PC-3 (cell line): ENCODE data around the gene CTU1. TPM values are rescaled to one million over a fixed set of nuclear protein-coding genes. Genes with fewer than 3 reads are reported as not detected.

Experiments
- ATAC-seq: fragments of 200-7000 bp; cut with Tn5 transposase; 2 replicates; pipeline ENCODE4 v1.9.1; 2020; ENCODE audit warnings: mild to moderate bottlenecking, moderate library complexity
- BruUV-seq: library from RNA; stranded (reverse); fragments of 400-500 nt; replicated peaks from 2 replicates; lab custom pipeline; 2021; lab: Mats Ljungman, UMichigan
- CTCF ChIA-PET: fragments of 300-600 bp; sonication (Branson Sonifier 250); formaldehyde crosslinking; loops from one replicate; lab custom pipeline; 2022; ENCODE audit warnings: antibody characterized with exemption; lab: Charles Lee
- POLR2A ChIA-PET: fragments of 300-600 bp; sonication (Branson Sonifier 250); formaldehyde crosslinking; loops from one replicate; lab custom pipeline; 2022; ENCODE audit warnings: antibody characterized with exemption; ENCODE audit not compliant: unreplicated experiment; lab: Charles Lee
- DNase-seq: peaks from one replicate; pipeline ENCODE4 v3.0.0-alpha.2; 2015
- H2AFZ ChIP-seq: fragments of 300-600 bp; sonication (generic); 2 replicates; pipeline ENCODE4 v1.6.0; 2016; ENCODE audit warnings: antibody characterized with exemption, low read length
- H3F3A ChIP-seq: fragments of 300-600 bp; sonication (generic); one replicate; pipeline ENCODE4 v1.6.0; 2017; ENCODE audit warnings: antibody characterized with exemption, low read length, control low read depth, mild to moderate bottlenecking; ENCODE audit not compliant: unreplicated experiment
- H3K27ac ChIP-seq: fragments of 300-600 bp; sonication (generic); 2 replicates; pipeline ENCODE4 v1.5.1; 2016; ENCODE audit warnings: mild to moderate bottlenecking, low read length
- H3K27me3 ChIP-seq: fragments of 300-600 bp; sonication (generic); 2 replicates; pipeline ENCODE4 v1.6.1; 2016; ENCODE audit warnings: low read length, mixed read lengths
- H3K36me3 ChIP-seq: fragments of 300-600 bp; sonication (generic); 2 replicates; pipeline ENCODE4 v1.6.1; 2016; ENCODE audit warnings: low read depth, mixed run types, low read length, mixed read lengths
- H3K4me1 ChIP-seq: fragments of 300-600 bp; sonication (generic); 2 replicates; pipeline ENCODE4 v1.5.1; 2016; ENCODE audit warnings: low read length; ENCODE audit not compliant: insufficient read depth
- H3K4me2 ChIP-seq: fragments of 300-600 bp; sonication (generic); 2 replicates; pipeline ENCODE4 v1.6.0; 2016; ENCODE audit warnings: low read length
- H3K4me3 ChIP-seq: fragments of 300-600 bp; sonication (generic); 2 replicates; pipeline ENCODE4 v1.5.1; 2016; ENCODE audit warnings: mild to moderate bottlenecking, low read length, mixed read lengths
- H3K79me2 ChIP-seq: fragments of 300-600 bp; sonication (generic); 2 replicates; pipeline ENCODE4 v1.6.1; 2017; ENCODE audit warnings: low read length, mixed read lengths
- H3K9ac ChIP-seq: fragments of 300-600 bp; sonication (generic); 2 replicates; pipeline ENCODE4 v1.6.0; 2016; ENCODE audit warnings: mild to moderate bottlenecking, low read length
- H3K9me2 ChIP-seq: fragments of 300-600 bp; sonication (generic); replicated peaks from 2 replicates; pipeline ENCODE4 v1.6.1; 2016; ENCODE audit warnings: mixed run types, low read length, mixed read lengths
- H3K9me3 ChIP-seq: fragments of 300-600 bp; sonication (generic); 2 replicates; pipeline ENCODE4 v1.6.1; 2016; ENCODE audit warnings: low read length, mixed read lengths
- H4K20me1 ChIP-seq: fragments of 300-600 bp; sonication (generic); 2 replicates; pipeline ENCODE4 v1.6.1; 2016; ENCODE audit warnings: low read length, mixed read lengths
- EZH2 ChIP-seq: fragments of 300-600 bp; sonication (generic); IDR thresholded peaks from one replicate; pipeline ENCODE4 v1.6.1; 2017; ENCODE audit warnings: antibody characterized with exemption, mild to moderate bottlenecking, low read length; ENCODE audit not compliant: unreplicated experiment
- EZH2phosphoT487 ChIP-seq: fragments of 300-600 bp; sonication (generic); IDR thresholded peaks from 2 replicates; pipeline ENCODE4 v1.6.1; 2018; ENCODE audit warnings: mild to moderate bottlenecking, antibody characterized with exemption, low read length, borderline replicate concordance
- intact Hi-C: fragments of 100-400 bp; cut with micrococcal nuclease; formaldehyde crosslinking; loops from 2 replicates; pipeline ENCODE4 v1.9.0; 2023
- total RNA-seq: library from RNA; depleted of rRNA; stranded (reverse); fragments of >200 nt; gene quantifications from 2 replicates; pipeline ENCODE4 v1.2.3, GENCODE V29; 2014
- TF ChIP-seq, protein P1 (sequence below): fragments of 300-600 bp; sonication (generic); conservative IDR thresholded peaks from 2 replicates; pipeline ENCODE4 v1.5.1; 2017; ENCODE audit warnings: antibody characterized with exemption, low read depth, mild to moderate bottlenecking, low read length

CTU1 gene
- total RNA-seq, 1 experiment from 2014 or later, result 29.0 TPM

GRCh38 chr19:51156710-51157109, 48.5 kb upstream of the CTU1 start:
- Histone ChIP-seq H3K9me3 (no peaks in the 10 kb centered on the region), H3K79me2 (no peaks in the 10 kb centered on the region), H3K36me3 (no peaks in the 10 kb centered on the region), H3K27me3 (peaks cover 64% of the 10 kb centered on the region), H3K9ac (no peak overlapping the region), H3K27ac (no peak overlapping the region), H4K20me1 (no peaks in the 10 kb centered on the region), H3K4me3 (no peak overlapping the region), H2AFZ (no peak overlapping the region), H3K9me2 (no peaks in the 10 kb centered on the region), H3K4me2 (no peak overlapping the region), H3F3A (no peaks in the 10 kb centered on the region), H3K4me1 (no peaks in the 10 kb centered on the region)
- DNase-seq, result no peak
- ATAC-seq, result no peak
- CTCF ChIA-PET, result no interaction called here
- intact Hi-C loops, result no loop called here
- no TSS peak for BruUV-seq
- POLR2A ChIA-PET, result no interaction called here
- TF ChIP-seq EZH2, result no peak
- TF ChIP-seq, protein P1, sequence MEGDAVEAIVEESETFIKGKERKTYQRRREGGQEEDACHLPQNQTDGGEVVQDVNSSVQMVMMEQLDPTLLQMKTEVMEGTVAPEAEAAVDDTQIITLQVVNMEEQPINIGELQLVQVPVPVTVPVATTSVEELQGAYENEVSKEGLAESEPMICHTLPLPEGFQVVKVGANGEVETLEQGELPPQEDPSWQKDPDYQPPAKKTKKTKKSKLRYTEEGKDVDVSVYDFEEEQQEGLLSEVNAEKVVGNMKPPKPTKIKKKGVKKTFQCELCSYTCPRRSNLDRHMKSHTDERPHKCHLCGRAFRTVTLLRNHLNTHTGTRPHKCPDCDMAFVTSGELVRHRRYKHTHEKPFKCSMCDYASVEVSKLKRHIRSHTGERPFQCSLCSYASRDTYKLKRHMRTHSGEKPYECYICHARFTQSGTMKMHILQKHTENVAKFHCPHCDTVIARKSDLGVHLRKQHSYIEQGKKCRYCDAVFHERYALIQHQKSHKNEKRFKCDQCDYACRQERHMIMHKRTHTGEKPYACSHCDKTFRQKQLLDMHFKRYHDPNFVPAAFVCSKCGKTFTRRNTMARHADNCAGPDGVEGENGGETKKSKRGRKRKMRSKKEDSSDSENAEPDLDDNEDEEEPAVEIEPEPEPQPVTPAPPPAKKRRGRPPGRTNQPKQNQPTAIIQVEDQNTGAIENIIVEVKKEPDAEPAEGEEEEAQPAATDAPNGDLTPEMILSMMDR, result no peak
- TF ChIP-seq EZH2phosphoT487, result no peak

GRCh38 chr19:51150627-51151026, 42.4 kb upstream of the CTU1 start:
- DNase-seq (no peak), ATAC-seq (no peak)
- Histone ChIP-seq H3K27me3 (peaks cover 78% of the 10 kb centered on the region), H3F3A (no peaks in the 10 kb centered on the region), H4K20me1 (no peaks in the 10 kb centered on the region), H3K36me3 (no peaks in the 10 kb centered on the region), H3K4me2 (no peak overlapping the region), H3K4me1 (no peaks in the 10 kb centered on the region), H3K9me2 (no peaks in the 10 kb centered on the region), H3K9me3 (no peaks in the 10 kb centered on the region), H2AFZ (no peak overlapping the region), H3K9ac (no peak overlapping the region), H3K79me2 (no peaks in the 10 kb centered on the region), H3K4me3 (no peak overlapping the region), H3K27ac (no peak overlapping the region)
- intact Hi-C loops, result no loop called here
- TF ChIP-seq EZH2phosphoT487 (no peak), EZH2 (no peak)
- TF ChIP-seq, protein P1, result no peak
- no TSS peak for BruUV-seq
- POLR2A ChIA-PET, result no interaction called here
- CTCF ChIA-PET, result no interaction called here

GRCh38 chr19:51148580-51148979, 40.4 kb upstream of the CTU1 start:
- POLR2A ChIA-PET, result no interaction called here
- DNase-seq, result no peak
- H3K9ac ChIP-seq, result no peak overlapping the region
- ATAC-seq, result no peak
- no peak overlapping the region for H2AFZ ChIP-seq
- no peaks in the 10 kb centered on the region for H4K20me1 ChIP-seq
- no peak overlapping the region for H3K4me3 ChIP-seq
- H3K9me2 ChIP-seq, result no peaks in the 10 kb centered on the region
- CTCF ChIA-PET, result interaction anchor here (0.6 to 1.0 kb wide), 2 partner anchors 111 to 424 kb away, joined by 3 to 4 read pairs; no protein-coding TSS in a partner anchor
- TF ChIP-seq EZH2phosphoT487, result no peak
- TF ChIP-seq, protein P1, result no peak
- TF ChIP-seq EZH2, result no peak
- H3K4me2 ChIP-seq, result no peak overlapping the region
- no TSS peak for BruUV-seq
- peaks cover 72% of the 10 kb centered on the region for H3K27me3 ChIP-seq
- no peaks in the 10 kb centered on the region for H3K79me2 ChIP-seq
- no peaks in the 10 kb centered on the region for H3K9me3 ChIP-seq
- no peak overlapping the region for H3K27ac ChIP-seq
- no peaks in the 10 kb centered on the region for H3K4me1 ChIP-seq
- H3K36me3 ChIP-seq, result no peaks in the 10 kb centered on the region
- H3F3A ChIP-seq, result no peaks in the 10 kb centered on the region
- intact Hi-C loops, result no loop called here
